ENCODE data around the gene TCF23. TPM values are rescaled to one million over a fixed set of nuclear protein-coding genes. Genes with fewer than 3 reads are reported as not detected.

Gene TCF23
- total RNA-seq, 4 donors from 2014 or later, result 0.13 TPM; not detected in 3

DNA sequence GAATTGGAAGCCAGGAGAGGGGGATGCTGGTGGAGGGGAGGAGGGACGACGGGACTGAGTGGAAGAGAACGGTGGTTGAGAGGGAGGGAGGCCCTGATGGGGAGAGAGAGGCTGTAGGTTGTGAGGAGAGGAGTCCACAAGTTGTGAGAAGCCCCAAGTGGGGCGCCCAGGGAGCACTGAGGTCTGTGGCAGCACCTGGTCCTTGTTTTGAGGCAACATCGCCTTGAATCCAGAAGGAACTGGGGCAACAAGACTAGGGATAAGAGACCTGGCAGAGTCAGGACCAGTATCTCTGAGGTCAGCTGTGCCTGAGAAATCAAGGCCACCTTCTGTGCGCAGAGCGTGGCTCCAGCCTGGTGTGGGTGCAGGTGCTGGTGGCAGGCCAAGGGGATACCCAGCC is 10.7 kb upstream of the TCF23 start:
- H3K36me3 ChIP-seq, result no peaks in the 10 kb centered on the region
- no peak overlapping the region for H3K4me3 ChIP-seq
- 58 to 68% methylated on average over 4 to 6 of the region's 7 CpGs for WGBS, 2 donors (ENCODE audit: low coverage in 1 of 2)
- H3K27me3 ChIP-seq, result peaks cover 15% of the 10 kb centered on the region
- H3K4me1 ChIP-seq, result peaks cover 4 to 16% (median 8%) of the 10 kb centered on the region in 3 donors
- H3K9me3 ChIP-seq, result no peaks in the 10 kb centered on the region
- no peak for ATAC-seq
- TF ChIP-seq EP300 (IDR thresholded peaks at IDR 0.05) (no peak), POLR2AphosphoS5 (IDR thresholded peaks at IDR 0.05) (no peak), POLR2A (IDR thresholded peaks at IDR 0.05) (no peak)
- TF ChIP-seq, protein P1, sequence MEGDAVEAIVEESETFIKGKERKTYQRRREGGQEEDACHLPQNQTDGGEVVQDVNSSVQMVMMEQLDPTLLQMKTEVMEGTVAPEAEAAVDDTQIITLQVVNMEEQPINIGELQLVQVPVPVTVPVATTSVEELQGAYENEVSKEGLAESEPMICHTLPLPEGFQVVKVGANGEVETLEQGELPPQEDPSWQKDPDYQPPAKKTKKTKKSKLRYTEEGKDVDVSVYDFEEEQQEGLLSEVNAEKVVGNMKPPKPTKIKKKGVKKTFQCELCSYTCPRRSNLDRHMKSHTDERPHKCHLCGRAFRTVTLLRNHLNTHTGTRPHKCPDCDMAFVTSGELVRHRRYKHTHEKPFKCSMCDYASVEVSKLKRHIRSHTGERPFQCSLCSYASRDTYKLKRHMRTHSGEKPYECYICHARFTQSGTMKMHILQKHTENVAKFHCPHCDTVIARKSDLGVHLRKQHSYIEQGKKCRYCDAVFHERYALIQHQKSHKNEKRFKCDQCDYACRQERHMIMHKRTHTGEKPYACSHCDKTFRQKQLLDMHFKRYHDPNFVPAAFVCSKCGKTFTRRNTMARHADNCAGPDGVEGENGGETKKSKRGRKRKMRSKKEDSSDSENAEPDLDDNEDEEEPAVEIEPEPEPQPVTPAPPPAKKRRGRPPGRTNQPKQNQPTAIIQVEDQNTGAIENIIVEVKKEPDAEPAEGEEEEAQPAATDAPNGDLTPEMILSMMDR (IDR thresholded peaks at IDR 0.05), result no peak
- no peak overlapping the region for H3K27ac ChIP-seq

DNA sequence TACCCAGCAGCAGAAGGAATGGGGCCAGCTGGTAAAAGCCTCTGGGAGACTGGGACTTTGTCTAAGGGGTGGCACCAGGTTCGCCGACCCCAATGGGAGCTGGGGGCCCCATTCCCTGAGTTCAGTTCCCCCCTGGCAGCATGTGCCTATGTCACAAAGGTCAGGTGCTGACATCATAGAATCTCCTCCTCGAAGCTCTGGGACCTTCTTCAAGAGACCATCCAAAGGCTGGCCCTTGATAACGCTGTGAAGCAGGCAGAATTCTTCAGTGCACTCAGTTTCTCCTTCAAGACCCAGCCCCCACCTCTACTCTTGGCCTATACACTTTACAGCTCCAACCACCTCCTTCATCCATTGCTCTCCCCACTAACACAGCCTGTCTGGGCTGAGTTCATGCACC is 9.5 kb upstream of the TCF23 start, which contains the start of gene PRR30:
Gene PRR30 (minus strand): TSS at position 101 of the 400 bp plus-strand sequence. CDS start 1,081 bp downstream, outside the sequence.
- TF ChIP-seq, protein P1 (IDR thresholded peaks at IDR 0.05), result no peak
- TF ChIP-seq POLR2A (IDR thresholded peaks at IDR 0.05), result no peak
- TF ChIP-seq EP300 (IDR thresholded peaks at IDR 0.05), result no peak
- TF ChIP-seq POLR2AphosphoS5 (IDR thresholded peaks at IDR 0.05), result no peak
- Histone ChIP-seq H3K27ac (no peak within 1 kb of the TSS), H3K4me3 (no peak within 1 kb of the TSS), H3K36me3 (no peaks in the 10 kb centered on the region), H3K9me3 (no peaks in the 10 kb centered on the region), H3K27me3 (peaks cover 15% of the 10 kb centered on the region), H3K4me1 (peaks cover 0 to 5% (median 0%) of the 10 kb centered on the region in 3 donors)
- ATAC-seq, result no peak
- 65 to 85% methylated on average over 3 of the region's 4 CpGs for WGBS, 2 donors (ENCODE audit: low coverage in 1 of 2)

DNA sequence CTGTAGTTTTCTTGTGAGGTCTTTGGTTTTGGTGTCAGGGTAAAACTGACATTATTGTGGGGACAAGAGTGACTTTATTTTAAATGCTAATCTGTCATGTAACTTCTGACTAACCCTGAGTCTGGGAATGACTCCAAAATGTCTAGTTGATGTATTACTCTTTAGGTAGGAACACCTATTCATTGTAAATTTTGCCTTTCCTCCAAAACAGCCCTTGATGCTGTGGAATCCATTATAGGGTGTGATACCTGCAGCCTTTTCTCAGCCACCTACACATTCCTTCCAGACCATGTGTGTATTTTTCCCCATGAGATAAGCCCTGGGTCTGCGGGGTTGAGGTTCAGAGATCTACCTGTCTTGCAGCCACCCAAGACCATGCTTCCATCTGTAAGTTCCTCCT is 5.5 kb upstream of the TCF23 start:
- no peaks in the 10 kb centered on the region for H3K4me1 ChIP-seq
- no peak overlapping the region for H3K27ac ChIP-seq
- WGBS, 2 donors (ENCODE audit: low coverage in 1 of 2), result 17 to 50% methylated on average over 1 of the region's 1 CpG
- H3K36me3 ChIP-seq, result no peaks in the 10 kb centered on the region
- H3K27me3 ChIP-seq, result peaks cover 15% of the 10 kb centered on the region
- TF ChIP-seq EP300 (IDR thresholded peaks at IDR 0.05), result no peak
- TF ChIP-seq POLR2AphosphoS5 (IDR thresholded peaks at IDR 0.05), result no peak
- TF ChIP-seq POLR2A (IDR thresholded peaks at IDR 0.05), result no peak
- TF ChIP-seq, protein P1 (IDR thresholded peaks at IDR 0.05), result no peak
- H3K4me3 ChIP-seq, result no peak overlapping the region
- no peaks in the 10 kb centered on the region for H3K9me3 ChIP-seq
- ATAC-seq, result no peak

DNA sequence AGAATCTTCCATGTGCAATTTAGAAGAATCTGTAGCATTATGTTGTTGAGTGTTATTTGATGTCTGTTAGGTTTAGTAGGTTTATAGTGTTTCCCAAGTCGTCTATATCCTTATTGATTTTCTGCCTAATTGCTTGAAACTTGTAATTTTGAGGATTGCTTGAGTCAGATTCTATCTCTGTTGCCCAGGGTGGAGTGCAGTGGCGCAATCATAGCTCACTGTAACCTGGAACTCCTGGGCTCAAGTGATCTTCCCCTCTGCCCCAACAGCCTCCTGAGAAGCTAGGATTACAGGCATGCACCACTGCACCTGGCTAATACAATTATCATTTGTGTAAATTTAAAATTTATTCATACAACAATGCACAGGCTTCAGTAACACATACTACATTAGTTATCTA is 3.1 kb upstream of the TCF23 start:
- 83% methylated on average over 2 of the region's 2 CpGs for WGBS, 2 donors (ENCODE audit: low coverage in 1 of 2)
- no peaks in the 10 kb centered on the region for H3K9me3 ChIP-seq
- no peak overlapping the region for H3K27ac ChIP-seq
- H3K36me3 ChIP-seq, result no peaks in the 10 kb centered on the region
- no peaks in the 10 kb centered on the region for H3K4me1 ChIP-seq
- ATAC-seq, result no peak
- no peak overlapping the region for H3K4me3 ChIP-seq
- TF ChIP-seq POLR2A (IDR thresholded peaks at IDR 0.05), result no peak
- H3K27me3 ChIP-seq, result peaks cover 33% of the 10 kb centered on the region

DNA sequence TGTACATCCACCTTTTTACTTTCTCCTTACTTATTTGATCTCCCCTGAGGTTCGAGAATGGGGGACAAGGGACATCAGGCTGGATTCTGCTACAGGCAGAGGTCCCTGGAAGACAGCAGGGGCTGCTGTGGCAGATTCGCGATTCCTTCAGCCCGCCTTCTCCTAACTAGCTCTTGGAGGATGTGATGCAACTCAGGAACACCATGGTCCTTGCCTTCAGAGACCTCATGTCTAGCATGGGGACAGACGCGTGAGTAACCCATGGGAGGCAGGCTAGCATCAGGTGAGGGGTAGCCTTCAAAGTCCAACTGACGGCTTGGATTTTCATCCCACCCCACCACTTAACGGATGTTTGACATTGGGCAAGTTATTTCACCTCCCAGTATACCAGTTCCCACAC is 869 bp upstream of the TCF23 start:
- Histone ChIP-seq H3K4me1 (no peaks in the 10 kb centered on the region), H3K36me3 (no peaks in the 10 kb centered on the region), H3K27me3 (peaks cover 18% of the 10 kb centered on the region), H3K4me3 (no peak overlapping the region), H3K27ac (no peak overlapping the region), H3K9me3 (no peaks in the 10 kb centered on the region)
- ATAC-seq, result no peak
- TF ChIP-seq EP300 (IDR thresholded peaks at IDR 0.05) (no peak), POLR2AphosphoS5 (IDR thresholded peaks at IDR 0.05) (no peak), POLR2A (IDR thresholded peaks at IDR 0.05) (no peak)
- TF ChIP-seq, protein P1 (IDR thresholded peaks at IDR 0.05), result no peak
- WGBS, 2 donors (ENCODE audit: low coverage in 1 of 2), result 76 to 94% methylated on average over 2 of the region's 8 CpGs

Measured in gastroesophageal sphincter (tissue), 4 donors.